Measurements from ENCODE around the gene NOTUM.

Gene NOTUM

GRCh38 chr17:81977211-81977808, 16.3 kb upstream of the NOTUM start, which contains the start of gene ASPSCR1:
ASPSCR1 (plus strand) TSS chr17:81977629; CDS start chr17:81977647, 18 bp downstream.
- DNase-seq: peak; percentile 84

GRCh38 chr17:81976332-81977210, 15.6 kb upstream of the NOTUM start:
- peak; percentile 69 for DNase-seq

GRCh38 chr17:81973432-81973831, 12.4 kb upstream of the NOTUM start:
- DNase-seq: no peak

- DNase-seq: no peak
Measured at GRCh38 chr17:81968850-81969812, 8.1 kb upstream of the NOTUM start.

- no peak for DNase-seq
Measured at GRCh38 chr17:81968396-81968745, 7.4 kb upstream of the NOTUM start.

GRCh38 chr17:81967533-81968395, 6.8 kb upstream of the NOTUM start:
- peak; percentile 60 for DNase-seq

- no peak for DNase-seq
Measured at GRCh38 chr17:81967244-81967532, 6.2 kb upstream of the NOTUM start.

- peak; percentile 41 for DNase-seq
Measured at GRCh38 chr17:81966343-81967243, 5.6 kb upstream of the NOTUM start.

GRCh38 chr17:81964081-81964849, 3.3 kb upstream of the NOTUM start:
- DNase-seq: no peak

- DNase-seq: no peak
Measured at GRCh38 chr17:81962499-81963441, 1.8 kb upstream of the NOTUM start.

- DNase-seq: no peak
Measured at GRCh38 chr17:81961521-81962498, 823 bp upstream of the NOTUM start.

GRCh38 chr17:81960130-81960958, 643 bp downstream of the NOTUM start:
- peak; percentile 41 for DNase-seq

GRCh38 chr17:81959362-81960129, 1.4 kb downstream of the NOTUM start:
- peak; percentile 63 for DNase-seq

GRCh38 chr17:81958633-81959342, 2.2 kb downstream of the NOTUM start:
- no peak for DNase-seq

GRCh38 chr17:81957691-81958432, 3.1 kb downstream of the NOTUM start:
- no peak for DNase-seq
